ENCODE measurements around the gene SCP2D1. TPM values are rescaled to one million over a fixed set of nuclear protein-coding genes. Genes with fewer than 3 reads are reported as not detected.

SCP2D1 gene
- total RNA-seq, 4 donors from 2014 or later: not detected

DNA sequence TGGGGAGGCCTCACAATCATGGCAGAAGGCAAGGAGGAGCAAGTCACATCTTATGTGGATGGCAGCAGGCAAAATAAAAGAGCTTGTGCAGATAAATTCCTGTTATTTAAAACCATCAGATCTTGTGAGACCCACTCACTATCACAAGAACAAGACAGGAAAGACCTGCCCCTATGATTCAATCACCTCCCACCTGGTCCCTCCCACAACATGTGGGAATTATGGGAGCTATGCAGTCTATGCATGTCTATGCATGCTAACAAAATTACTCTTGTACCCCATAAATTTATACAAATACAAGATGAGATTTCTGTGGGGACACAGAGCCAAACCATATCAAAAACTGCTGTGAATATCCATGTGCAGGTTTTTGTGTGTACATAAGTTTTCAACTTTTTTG, 25.6 kb upstream of the SCP2D1 start:
- no peak overlapping the region for H3K27ac ChIP-seq (replicated peaks in 1 of 4)
- intact Hi-C loops (cut with DNase I): no loop called here
- DNase-seq (ENCODE audit: extremely low spot score): peak; percentile 10
- TF ChIP-seq EP300 (IDR thresholded peaks at IDR 0.05) (no peak), POLR2A (IDR thresholded peaks at IDR 0.05; ENCODE audit: low read depth) (no peak), POLR2AphosphoS5 (IDR thresholded peaks at IDR 0.05) (no peak)
- TF ChIP-seq, protein P1, sequence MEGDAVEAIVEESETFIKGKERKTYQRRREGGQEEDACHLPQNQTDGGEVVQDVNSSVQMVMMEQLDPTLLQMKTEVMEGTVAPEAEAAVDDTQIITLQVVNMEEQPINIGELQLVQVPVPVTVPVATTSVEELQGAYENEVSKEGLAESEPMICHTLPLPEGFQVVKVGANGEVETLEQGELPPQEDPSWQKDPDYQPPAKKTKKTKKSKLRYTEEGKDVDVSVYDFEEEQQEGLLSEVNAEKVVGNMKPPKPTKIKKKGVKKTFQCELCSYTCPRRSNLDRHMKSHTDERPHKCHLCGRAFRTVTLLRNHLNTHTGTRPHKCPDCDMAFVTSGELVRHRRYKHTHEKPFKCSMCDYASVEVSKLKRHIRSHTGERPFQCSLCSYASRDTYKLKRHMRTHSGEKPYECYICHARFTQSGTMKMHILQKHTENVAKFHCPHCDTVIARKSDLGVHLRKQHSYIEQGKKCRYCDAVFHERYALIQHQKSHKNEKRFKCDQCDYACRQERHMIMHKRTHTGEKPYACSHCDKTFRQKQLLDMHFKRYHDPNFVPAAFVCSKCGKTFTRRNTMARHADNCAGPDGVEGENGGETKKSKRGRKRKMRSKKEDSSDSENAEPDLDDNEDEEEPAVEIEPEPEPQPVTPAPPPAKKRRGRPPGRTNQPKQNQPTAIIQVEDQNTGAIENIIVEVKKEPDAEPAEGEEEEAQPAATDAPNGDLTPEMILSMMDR (IDR thresholded peaks at IDR 0.05): no peak
- no peaks in the 10 kb centered on the region for H3K36me3 ChIP-seq
- no peak overlapping the region for H3K4me3 ChIP-seq
- no peaks in the 10 kb centered on the region for H3K27me3 ChIP-seq
- H3K4me1 ChIP-seq: no peaks in the 10 kb centered on the region
- no peaks in the 10 kb centered on the region for H3K9me3 ChIP-seq

DNA sequence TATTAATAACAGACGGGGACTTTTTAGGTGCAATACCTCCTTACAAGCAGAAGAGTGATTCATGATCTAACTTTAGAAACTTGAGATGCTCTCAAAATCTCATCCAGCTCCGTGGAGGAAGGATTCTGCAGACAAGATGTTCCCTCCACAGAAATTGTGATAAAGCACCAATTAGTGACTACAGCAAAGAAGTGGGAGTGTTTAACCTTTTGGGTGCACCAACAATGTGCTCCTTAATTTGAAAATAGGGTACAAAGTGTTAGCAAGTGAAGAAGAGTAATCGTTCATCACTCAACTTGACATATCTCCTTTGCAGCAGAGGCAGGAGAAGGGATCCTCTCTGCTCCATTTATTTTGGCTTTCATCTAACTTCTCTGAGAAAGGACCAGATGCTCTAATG, 22.8 kb upstream of the SCP2D1 start:
- intact Hi-C loops (cut with DNase I): loop anchor here (10.0 kb wide), 1 partner anchor 206 kb away; the partner anchor contains the start of gene DTD1
- H3K9me3 ChIP-seq: no peaks in the 10 kb centered on the region
- no peak overlapping the region for H3K4me3 ChIP-seq
- H3K27me3 ChIP-seq: no peaks in the 10 kb centered on the region
- no peak for DNase-seq (ENCODE audit: extremely low spot score)
- WGBS: 59% methylated on average over 3 of the region's 3 CpGs
- H3K27ac ChIP-seq (replicated peaks in 1 of 4): no peak overlapping the region
- no peaks in the 10 kb centered on the region for H3K36me3 ChIP-seq
- peaks cover 10 to 13% (median 12%) of the 10 kb centered on the region in 4 donors for H3K4me1 ChIP-seq
- no peak for TF ChIP-seq POLR2A (IDR thresholded peaks at IDR 0.05; ENCODE audit: low read depth)
- TF ChIP-seq, protein P1 (IDR thresholded peaks at IDR 0.05): no peak
- no peak for TF ChIP-seq POLR2AphosphoS5 (IDR thresholded peaks at IDR 0.05)
- TF ChIP-seq EP300 (IDR thresholded peaks at IDR 0.05): no peak

DNA sequence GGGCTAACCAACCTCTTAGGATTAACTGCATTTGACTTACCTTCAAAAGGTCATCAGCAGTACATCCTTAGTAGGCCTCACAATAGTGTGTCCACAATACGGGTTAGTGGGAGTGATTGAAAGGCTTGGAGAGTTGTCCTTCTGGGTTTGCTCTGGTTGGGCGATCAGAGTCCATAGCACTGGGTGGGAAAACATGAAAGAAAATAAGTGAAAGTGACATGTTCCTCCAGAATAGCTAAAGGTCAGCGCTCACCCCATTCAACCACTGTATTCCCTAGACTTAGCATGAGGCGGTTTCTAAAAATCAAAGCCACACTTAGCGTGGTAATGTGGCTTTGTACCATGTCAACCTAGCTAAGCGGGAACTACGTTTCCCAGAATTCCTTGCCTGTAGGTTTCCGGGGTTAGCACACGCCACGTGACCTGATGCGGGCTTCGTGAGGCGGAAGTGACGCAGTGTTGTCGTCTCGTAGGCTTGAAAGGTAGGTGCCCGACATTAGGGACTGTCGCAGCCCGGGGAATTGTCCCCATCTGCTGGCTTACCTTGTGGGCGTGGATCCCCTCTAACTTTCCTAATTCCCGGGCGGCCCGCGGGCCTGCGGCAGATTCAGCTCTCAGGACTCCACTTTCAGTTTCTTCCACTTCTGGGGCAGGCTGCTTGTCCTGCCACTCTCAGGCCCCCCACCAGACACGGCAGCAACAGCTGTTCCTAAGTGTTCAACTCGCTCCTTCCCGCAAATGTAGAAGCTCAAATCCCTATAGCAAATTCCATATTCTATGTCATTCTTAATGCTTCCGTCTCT, 19.8 kb upstream of the SCP2D1 start:
- 10% methylated on average over 20 of the region's 29 CpGs for WGBS
- peak overlapping the region; percentile 72 to 85 (median 76) for H3K4me3 ChIP-seq
- H3K27me3 ChIP-seq: no peaks in the 10 kb centered on the region
- TF ChIP-seq POLR2AphosphoS5 (IDR thresholded peaks at IDR 0.05): peak; percentile 92 to 97
- TF ChIP-seq, protein P1 (IDR thresholded peaks at IDR 0.05): no peak
- peaks cover 0 to 8% (median 0%) of the 10 kb centered on the region in 4 donors for H3K9me3 ChIP-seq
- intact Hi-C loops (cut with DNase I): loop anchor here (10.0 kb wide), 1 partner anchor 209 kb away; the partner anchor contains the start of gene DTD1
- DNase-seq (ENCODE audit: extremely low spot score): peak; percentile 98
- no peaks in the 10 kb centered on the region for H3K36me3 ChIP-seq
- peak overlapping the region; percentile 87 to 93 (median 90) for H3K27ac ChIP-seq (replicated peaks in 1 of 4)
- H3K4me1 ChIP-seq: peaks cover 10 to 13% (median 12%) of the 10 kb centered on the region in 4 donors

DNA sequence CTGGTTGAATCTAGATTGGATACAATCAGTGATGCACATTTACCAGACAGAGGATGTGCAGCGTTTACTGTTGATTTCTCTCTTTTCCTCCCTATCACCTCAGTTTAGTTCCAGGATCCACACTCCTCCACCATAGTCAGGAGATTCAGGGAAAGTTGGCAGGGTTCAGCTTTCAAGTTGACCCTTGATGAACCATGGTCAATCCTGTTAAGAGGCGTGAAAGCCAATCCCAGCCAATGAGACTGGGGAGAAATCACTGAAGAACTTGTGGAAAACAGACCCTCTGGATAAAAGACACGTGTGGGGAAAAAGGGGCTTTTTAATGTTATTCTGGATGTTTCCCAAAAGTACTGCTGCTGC, 19.2 kb upstream of the SCP2D1 start:
- peaks cover 10 to 13% (median 12%) of the 10 kb centered on the region in 4 donors for H3K4me1 ChIP-seq
- no peaks in the 10 kb centered on the region for H3K36me3 ChIP-seq
- 53% methylated on average over 3 of the region's 3 CpGs for WGBS
- H3K27ac ChIP-seq (replicated peaks in 1 of 4): peak overlapping the region; percentile 87 to 93 (median 90)
- H3K27me3 ChIP-seq: no peaks in the 10 kb centered on the region
- DNase-seq (ENCODE audit: extremely low spot score): no peak
- intact Hi-C loops (cut with DNase I): loop anchor here (10.0 kb wide), 1 partner anchor 210 kb away; the partner anchor contains the start of gene DTD1
- peaks cover 0 to 8% (median 0%) of the 10 kb centered on the region in 4 donors for H3K9me3 ChIP-seq
- peak overlapping the region; percentile 72 to 85 (median 76) for H3K4me3 ChIP-seq
- TF ChIP-seq, protein P1 (IDR thresholded peaks at IDR 0.05): no peak
- TF ChIP-seq POLR2A (IDR thresholded peaks at IDR 0.05; ENCODE audit: low read depth) (no peak), POLR2AphosphoS5 (IDR thresholded peaks at IDR 0.05) (no peak), EP300 (IDR thresholded peaks at IDR 0.05) (no peak)

Measured in esophagus muscularis mucosa (tissue), 4 donors.